HL-60 (cell line): ENCODE results near the gene HIPK2.

Experiments used
- DNase-seq, 2 experiments: peaks; one replicate each; pipeline ENCODE4 v3.0.0-alpha.2; 2010 to 2020; ENCODE audit warnings: low read depth in 1 of 2, low spot score in 1 of 2
- H3K27ac ChIP-seq: fragments of 250-450 bp; sonication (Bioruptor Pico); replicated peaks from 2 replicates; pipeline ENCODE4 v1.5.1; 2020; ENCODE audit warnings: mild to moderate bottlenecking, moderate library complexity
- H3K27me3 ChIP-seq: fragments of 250-450 bp; sonication (Bioruptor Pico); 2 replicates; pipeline ENCODE4 v1.5.1; 2021; ENCODE audit warnings: mild to moderate bottlenecking, moderate library complexity; ENCODE audit not compliant: insufficient read depth, poor library complexity, severe bottlenecking
- H3K4me3 ChIP-seq: replicated peaks from 2 replicates; pipeline ENCODE4 v1.5.1; 2011; ENCODE audit warnings: mild to moderate bottlenecking, control low read depth, low read length; ENCODE audit not compliant: insufficient read depth
- GABPA ChIP-seq: IDR thresholded peaks from 2 replicates; pipeline ENCODE4 v1.6.1; 2012; ENCODE audit warnings: low read depth
- POLR2AphosphoS5 ChIP-seq: IDR thresholded peaks from 2 replicates; pipeline ENCODE4 v1.6.1; 2012; ENCODE audit warnings: low read depth
- SPI1 ChIP-seq: IDR thresholded peaks from 2 replicates; pipeline ENCODE4 v1.6.1; 2012; ENCODE audit warnings: low read depth, mild to moderate bottlenecking, borderline replicate concordance
- TF ChIP-seq, protein P1 (sequence below): IDR thresholded peaks from 2 replicates; pipeline ENCODE4 v1.6.1; 2012; ENCODE audit warnings: low read depth; ENCODE audit not compliant: insufficient replicate concordance
- TF ChIP-seq, protein P2 (sequence below): IDR thresholded peaks from one replicate; pipeline ENCODE4 v1.5.1; 2011; ENCODE audit warnings: low read length, control low read depth, inconsistent platforms; ENCODE audit not compliant: insufficient read depth

Gene HIPK2

DNA sequence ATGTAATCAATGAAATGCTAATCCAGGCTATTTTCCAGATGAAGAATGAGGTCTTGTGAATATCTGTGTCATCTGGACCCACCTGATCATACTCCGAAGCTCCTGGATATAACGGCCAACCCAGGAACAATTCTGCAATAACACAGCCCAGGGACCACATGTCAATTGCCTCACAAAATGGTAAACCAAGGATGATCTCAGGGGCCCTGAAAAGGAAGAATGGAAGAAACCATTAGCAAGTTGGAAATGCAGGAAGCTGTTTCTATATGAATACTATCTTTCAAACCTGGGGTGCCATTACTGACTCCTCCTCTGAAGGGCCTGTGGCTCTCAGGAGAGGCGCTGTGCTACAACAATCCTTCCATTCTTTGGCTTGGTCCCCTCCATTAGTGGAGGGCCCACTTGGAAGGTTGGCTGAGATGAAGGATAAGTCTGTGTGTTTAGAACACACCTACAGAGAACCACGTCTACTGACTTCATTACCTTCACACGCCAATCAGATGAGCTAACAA lies 146.2 kb downstream of the HIPK2 start:
- TF ChIP-seq GABPA (no peak), SPI1 (no peak), POLR2AphosphoS5 (no peak)
- TF ChIP-seq, protein P1, sequence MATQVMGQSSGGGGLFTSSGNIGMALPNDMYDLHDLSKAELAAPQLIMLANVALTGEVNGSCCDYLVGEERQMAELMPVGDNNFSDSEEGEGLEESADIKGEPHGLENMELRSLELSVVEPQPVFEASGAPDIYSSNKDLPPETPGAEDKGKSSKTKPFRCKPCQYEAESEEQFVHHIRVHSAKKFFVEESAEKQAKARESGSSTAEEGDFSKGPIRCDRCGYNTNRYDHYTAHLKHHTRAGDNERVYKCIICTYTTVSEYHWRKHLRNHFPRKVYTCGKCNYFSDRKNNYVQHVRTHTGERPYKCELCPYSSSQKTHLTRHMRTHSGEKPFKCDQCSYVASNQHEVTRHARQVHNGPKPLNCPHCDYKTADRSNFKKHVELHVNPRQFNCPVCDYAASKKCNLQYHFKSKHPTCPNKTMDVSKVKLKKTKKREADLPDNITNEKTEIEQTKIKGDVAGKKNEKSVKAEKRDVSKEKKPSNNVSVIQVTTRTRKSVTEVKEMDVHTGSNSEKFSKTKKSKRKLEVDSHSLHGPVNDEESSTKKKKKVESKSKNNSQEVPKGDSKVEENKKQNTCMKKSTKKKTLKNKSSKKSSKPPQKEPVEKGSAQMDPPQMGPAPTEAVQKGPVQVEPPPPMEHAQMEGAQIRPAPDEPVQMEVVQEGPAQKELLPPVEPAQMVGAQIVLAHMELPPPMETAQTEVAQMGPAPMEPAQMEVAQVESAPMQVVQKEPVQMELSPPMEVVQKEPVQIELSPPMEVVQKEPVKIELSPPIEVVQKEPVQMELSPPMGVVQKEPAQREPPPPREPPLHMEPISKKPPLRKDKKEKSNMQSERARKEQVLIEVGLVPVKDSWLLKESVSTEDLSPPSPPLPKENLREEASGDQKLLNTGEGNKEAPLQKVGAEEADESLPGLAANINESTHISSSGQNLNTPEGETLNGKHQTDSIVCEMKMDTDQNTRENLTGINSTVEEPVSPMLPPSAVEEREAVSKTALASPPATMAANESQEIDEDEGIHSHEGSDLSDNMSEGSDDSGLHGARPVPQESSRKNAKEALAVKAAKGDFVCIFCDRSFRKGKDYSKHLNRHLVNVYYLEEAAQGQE, result no peak
- TF ChIP-seq, protein P2, sequence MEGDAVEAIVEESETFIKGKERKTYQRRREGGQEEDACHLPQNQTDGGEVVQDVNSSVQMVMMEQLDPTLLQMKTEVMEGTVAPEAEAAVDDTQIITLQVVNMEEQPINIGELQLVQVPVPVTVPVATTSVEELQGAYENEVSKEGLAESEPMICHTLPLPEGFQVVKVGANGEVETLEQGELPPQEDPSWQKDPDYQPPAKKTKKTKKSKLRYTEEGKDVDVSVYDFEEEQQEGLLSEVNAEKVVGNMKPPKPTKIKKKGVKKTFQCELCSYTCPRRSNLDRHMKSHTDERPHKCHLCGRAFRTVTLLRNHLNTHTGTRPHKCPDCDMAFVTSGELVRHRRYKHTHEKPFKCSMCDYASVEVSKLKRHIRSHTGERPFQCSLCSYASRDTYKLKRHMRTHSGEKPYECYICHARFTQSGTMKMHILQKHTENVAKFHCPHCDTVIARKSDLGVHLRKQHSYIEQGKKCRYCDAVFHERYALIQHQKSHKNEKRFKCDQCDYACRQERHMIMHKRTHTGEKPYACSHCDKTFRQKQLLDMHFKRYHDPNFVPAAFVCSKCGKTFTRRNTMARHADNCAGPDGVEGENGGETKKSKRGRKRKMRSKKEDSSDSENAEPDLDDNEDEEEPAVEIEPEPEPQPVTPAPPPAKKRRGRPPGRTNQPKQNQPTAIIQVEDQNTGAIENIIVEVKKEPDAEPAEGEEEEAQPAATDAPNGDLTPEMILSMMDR, result no peak
- no peaks in the 10 kb centered on the region for H3K27me3 ChIP-seq
- H3K27ac ChIP-seq, result no peak overlapping the region
- DNase-seq, result no peak
- H3K4me3 ChIP-seq, result no peak overlapping the region

DNA sequence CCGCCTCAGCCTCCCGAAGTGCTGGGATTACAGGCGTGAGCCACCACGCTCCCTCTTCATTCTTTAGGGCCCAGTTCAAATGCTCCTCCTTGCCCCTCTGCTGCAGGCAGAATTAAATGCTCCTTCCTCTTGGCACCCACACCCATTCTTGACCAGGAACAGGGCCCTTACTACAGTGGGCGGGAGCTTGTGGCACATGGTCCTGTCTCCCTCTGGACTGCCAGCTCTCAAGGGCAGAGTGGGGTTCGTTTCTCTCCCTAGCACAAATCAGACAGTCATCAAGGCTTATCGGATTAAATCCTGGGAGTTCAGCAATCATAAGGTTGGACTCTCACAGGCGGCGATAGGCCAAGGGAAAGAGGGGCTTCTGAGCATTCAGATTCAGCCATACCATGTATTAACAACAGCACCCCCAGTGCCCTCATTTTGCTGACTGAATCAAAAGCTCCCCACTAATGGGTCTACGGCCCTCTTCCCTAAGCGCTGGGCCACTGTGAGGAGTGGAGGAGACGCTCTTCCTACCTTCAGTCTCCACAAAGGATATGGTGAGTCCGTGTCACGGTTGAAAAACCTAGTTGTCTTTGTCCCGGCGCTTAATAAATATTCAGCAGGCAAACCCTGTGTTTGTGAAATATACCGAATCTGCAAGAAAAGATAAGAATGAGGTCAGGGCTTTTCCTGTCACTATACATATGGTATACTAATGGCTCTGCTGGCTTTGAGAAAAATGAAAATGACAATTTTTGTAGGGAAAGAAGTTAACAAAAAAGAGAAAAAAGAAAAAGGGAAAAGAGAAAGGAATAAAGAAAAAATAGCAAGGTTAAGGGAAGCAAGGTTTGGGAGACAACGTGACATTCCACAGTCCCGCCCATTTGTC lies 146.9 kb downstream of the HIPK2 start:
- Histone ChIP-seq H3K4me3 (no peak overlapping the region), H3K27ac (no peak overlapping the region), H3K27me3 (no peaks in the 10 kb centered on the region)
- DNase-seq, result no peak
- TF ChIP-seq, protein P1, result no peak

DNA sequence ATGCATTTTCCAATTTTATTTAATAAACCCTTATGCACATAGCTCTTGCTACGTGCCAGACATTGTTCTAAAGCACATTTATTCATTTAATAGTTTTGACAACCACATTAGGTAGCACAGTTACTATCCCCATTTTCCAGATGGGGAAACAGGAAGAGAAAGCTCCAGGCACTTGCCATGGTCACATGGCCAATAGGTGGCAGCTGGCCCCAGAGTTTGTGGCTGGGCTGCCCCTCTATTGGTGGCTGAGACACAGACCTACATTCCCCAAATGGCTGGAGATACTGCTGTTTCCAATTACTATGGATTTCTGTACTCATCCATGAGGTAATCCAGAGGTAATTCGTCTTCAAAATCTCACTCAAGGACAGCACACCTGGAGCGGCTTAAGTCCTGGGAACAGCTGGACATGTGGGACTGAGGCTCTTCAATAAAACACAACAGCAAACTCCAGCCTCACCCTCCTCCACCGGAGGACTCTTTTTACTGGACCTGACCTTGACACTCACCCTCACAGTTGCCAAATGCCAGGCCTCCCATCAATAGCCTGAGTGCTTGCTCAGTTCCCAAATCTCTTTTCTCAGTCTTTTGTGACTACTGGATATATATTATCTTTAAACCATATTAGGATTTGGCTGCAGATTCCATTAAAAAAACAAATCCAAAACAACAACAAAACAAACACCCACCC lies 148.3 kb downstream of the HIPK2 start:
- TF ChIP-seq, protein P2, result no peak
- TF ChIP-seq, protein P1, result no peak
- TF ChIP-seq SPI1, result no peak

More for the DNA sequence above, 148.3 kb downstream of the HIPK2 start:
- Histone ChIP-seq H3K27ac (no peak overlapping the region), H3K27me3 (no peaks in the 10 kb centered on the region), H3K4me3 (no peak overlapping the region)
- no peak for DNase-seq
